NAMALWA (cell line): ENCODE measurements around the gene ANKEF1.
"Not testable (repeated sequence)": the region's sequence is repeated elsewhere in the genome, so short reads cannot be mapped to it uniquely, and the experiment has no call there.

Source experiments
- DNase-seq: peaks from one replicate; pipeline ENCODE4 v3.0.0-alpha.2; 2015; ENCODE audit warnings: low spot score

Gene ANKEF1

DNA sequence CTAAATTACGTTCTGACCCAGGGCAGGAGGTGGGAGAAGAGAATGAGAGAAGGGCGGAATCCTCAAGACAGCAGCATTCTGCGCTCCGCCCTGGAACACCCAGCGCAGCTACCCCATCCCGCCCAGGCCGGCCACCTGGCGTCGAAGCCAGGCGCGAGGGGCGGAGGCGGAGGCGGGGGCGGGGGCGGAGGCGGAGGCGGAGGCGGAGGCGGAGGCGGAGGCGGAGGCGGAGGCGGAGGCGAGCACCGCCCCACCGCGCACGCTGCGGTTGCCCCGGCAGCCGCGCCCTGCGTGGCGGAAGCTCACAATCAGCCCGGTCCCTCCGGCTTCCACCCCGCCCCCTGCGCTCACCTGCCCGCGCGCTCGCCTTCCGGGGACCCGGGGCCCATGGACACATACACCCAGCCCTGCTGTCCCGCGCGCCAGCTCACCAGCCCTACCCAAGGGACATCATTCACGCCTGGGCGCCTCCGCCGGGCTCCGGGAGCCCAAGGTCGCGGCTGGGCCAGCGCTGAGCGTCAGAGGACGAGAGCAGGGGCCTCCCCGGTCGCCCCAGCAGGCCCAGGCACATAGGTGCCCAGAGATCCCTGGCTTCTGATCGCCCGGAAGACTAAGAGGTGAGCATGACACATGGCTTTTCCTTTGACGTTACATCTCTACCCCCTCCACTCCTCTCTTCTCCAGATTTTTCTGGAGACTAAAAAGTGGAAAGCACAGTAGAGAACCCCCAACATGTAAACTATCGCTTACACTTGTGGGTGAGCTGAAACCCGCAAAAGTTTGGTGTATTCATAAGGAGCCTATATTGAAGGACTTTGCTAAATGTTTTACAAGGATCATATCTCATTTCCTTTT, at the start of gene ANKEF1:
Gene ANKEF1, plus strand, starts transcription at position 271 of the 855 bp plus-strand sequence. CDS start 3,315 bp downstream, outside the sequence.
- DNase-seq, result peak; percentile 77

DNA sequence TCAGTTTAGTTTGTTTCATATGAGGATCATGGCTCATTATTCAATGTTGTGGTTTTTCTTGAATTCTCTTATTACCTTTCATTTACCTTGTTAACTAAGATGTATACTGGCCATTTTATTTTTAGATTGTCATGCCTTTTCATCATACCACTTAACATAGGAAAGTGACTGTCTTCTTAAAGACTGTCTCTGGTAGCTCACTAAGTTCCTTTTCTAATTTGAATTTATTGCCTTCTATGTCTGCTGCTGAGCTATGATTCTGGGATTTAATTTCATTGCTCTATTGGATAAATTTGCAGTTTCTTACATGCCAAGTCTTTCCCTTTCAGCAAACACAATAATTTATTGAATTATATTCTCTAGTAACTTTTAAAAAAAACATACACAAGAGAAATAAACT, 49.5 kb upstream of the ANKEF1 start:
- no peak for DNase-seq

GRCh38 chr20:9985773-9986172, 49.0 kb upstream of the ANKEF1 start:
- no peak for DNase-seq

GRCh38 chr20:9989066-9989724, 45.6 kb upstream of the ANKEF1 start:
- no peak for DNase-seq

DNA sequence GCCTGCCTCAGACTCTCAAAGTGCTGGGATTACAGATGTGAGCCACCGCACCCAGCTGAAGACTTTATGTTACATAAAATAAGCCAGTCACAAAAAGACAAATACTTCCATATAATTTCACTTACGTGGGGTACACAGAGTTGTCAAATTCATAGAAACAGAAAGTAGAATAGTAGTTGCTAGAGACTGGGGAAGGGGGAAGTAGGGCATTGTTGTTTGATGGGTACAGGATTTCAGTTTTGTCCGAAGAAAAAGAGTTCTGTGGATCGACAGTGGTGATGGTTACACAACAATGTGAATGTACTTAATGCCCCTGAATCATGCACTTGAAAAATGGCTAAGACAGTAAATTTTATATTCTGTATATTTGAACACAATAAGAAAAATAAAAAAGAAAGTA, 41.6 kb upstream of the ANKEF1 start:
- DNase-seq, result no peak

DNA sequence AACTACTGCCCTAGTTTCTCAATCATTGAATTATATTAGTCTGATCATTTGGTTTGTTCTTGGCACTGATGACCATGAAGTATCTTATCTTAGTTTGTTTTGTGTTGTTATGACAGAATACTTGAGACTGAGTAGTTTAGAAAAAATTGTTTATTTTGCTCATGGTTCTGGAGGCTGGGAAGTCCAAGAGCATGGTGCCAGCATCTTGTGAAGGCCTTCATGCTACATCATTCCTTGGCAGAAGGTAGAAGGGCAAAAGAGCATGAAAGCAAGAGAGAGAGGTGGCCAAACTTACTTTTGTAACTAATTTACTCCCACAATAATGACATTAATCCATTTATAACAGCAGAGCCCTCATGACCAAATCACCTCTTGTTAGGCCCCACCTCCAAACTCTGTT, 40.1 kb upstream of the ANKEF1 start:
- no peak for DNase-seq

GRCh38 chr20:9995510-9996272, 39.1 kb upstream of the ANKEF1 start:
- no peak for DNase-seq

DNA sequence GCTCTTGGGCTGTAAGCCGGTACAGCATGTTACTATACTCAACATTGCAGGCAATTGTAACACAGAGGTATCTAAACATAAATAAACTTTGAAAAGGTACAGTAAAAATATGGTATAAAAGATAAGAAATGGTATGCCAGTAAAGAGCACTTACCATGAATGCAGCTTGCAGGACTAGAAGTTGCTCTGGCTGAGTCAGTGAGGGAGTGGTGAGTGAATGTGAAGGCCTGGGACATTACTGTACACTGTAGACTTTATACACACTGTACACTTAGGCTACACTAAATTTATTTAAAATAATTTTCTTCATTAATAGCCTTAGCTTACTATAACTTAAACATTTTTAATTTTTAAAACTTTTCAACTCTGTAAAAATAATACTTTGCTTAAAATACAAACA, 37.8 kb upstream of the ANKEF1 start:
- DNase-seq, result no peak

DNA sequence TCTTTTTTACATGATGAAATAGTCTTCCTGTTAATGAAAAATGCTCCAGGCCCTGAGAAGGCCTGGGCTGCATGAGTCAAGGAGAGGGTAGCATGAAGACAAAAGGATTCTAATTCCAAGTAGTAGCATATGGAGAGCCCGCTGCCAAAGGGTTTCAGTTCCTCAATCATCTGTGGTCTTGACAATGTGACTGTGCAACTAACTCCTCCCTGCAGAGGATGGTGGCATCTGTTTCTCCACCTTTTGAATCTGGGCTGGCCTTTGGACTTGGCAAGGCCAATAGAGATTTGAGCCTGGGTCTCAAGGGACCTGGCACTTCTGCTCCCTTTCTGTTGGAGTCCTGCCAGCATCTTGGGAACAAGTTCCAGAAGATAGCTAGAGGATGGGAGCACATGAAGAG, 35.1 kb upstream of the ANKEF1 start:
- DNase-seq, result peak; percentile 29

GRCh38 chr20:10002866-10003265, 31.9 kb upstream of the ANKEF1 start:
- no peak for DNase-seq

- DNase-seq, result no peak
Observed at GRCh38 chr20:10004900-10005299, 29.9 kb upstream of the ANKEF1 start.

- no peak for DNase-seq
Observed at GRCh38 chr20:10005885-10006284, 28.9 kb upstream of the ANKEF1 start.

- DNase-seq, result no peak
Observed at GRCh38 chr20:10006447-10007090, 28.2 kb upstream of the ANKEF1 start.

- no peak for DNase-seq
Observed at GRCh38 chr20:10007158-10007557, 27.6 kb upstream of the ANKEF1 start.

DNA sequence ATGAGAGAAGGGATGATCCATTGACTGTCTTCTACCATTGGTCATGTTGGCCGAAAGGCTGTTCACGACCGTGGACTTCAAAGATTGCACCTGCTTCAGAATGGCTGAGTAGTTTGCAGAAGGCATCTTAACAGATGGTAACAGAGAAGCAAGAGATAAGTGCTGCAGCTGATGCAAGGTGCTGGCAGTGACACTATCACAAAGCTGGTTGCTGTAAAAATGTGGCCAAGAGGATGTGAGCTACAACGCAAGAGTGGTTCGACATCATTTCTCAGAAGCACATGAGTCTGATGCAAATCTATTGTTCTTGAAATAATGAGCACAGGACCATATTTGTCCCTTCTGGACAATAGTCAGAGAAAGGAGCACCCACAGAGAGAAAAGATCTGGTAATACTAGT, 27.0 kb upstream of the ANKEF1 start:
- DNase-seq, result no peak

GRCh38 chr20:10012464-10012863, 22.3 kb upstream of the ANKEF1 start:
- DNase-seq, result no peak

DNA sequence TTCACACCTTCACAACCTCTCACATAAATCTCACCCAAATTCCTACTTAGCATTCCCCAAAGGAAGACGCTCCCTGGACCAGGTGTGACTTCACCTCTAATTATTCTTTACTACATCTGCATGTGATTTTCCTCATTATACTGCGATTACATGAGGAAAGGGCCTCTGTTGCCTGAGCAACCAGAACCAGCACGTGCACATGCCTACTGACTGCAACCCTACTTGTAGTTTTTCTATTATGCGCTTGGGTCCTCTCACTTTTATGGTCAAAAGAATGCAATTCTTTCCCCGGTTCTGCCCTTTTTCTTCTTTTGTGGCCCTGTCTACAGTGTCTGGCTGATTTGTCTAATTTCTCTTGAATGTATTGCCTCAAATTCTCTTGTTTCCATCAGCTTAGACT, 20.4 kb upstream of the ANKEF1 start:
- no peak for DNase-seq

DNA sequence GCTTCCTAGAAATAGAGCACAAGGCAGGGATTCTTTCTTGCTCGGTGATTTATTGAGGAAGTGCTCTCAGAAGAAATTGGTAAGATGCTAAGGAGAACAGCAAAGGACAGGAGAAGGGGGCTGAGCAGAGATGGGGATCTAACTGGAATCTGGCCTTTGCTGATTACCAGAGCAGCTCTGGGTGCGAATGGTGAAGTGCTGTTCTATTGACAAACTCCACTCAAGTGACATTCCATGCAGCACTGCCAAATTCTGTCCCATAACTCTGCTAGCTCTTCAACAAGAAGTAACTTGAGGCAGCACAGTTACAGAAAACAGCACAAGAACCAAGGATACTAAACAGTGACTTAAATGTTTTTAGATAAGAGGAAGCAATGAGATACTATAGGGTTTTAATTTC, 13.8 kb upstream of the ANKEF1 start:
- DNase-seq, result no peak

- DNase-seq, result no peak
Observed at GRCh38 chr20:10022625-10023024, 12.2 kb upstream of the ANKEF1 start.

- DNase-seq, result no peak
Observed at GRCh38 chr20:10023911-10024310, 10.9 kb upstream of the ANKEF1 start.

GRCh38 chr20:10031451-10032215, 3.2 kb upstream of the ANKEF1 start:
- DNase-seq, result not testable (repeated sequence)
